ACHN (cell line): ENCODE measurements around the gene ASCC3.
"Not testable (repeated sequence)": the region's sequence is repeated elsewhere in the genome, so short reads cannot be mapped to it uniquely, and the experiment has no call there.

Experiments used
- DNase-seq: peaks from one replicate; pipeline ENCODE4 v3.0.0-alpha.2; 2015
- in situ Hi-C: cut with HindIII; loops from 2 replicates; pipeline ENCODE4 v1.10.0; 2017; ENCODE audit warnings: low sequenced_read_pairs, low pct_ligation_motif_present, low pct_unique_long_range_greater_than_20kb

ASCC3 gene

DNA sequence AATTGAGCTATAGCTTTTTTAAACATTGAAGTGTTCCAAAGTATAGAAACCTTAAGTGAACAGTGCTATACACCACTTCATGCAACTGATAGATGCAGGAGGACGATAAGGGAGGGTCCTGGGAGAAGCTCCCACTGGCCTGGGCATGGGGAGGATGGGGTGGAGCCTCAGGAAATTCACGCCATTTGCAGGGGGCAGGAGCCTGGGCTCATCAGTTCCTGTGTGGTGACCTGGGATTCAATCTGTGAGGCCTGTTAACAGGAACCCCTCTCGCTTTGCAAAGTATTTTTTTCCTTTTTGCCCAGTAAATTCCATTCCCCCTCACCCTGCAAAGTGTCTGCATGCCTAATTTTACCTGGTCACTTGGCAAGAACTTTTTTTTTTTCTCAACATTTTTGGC, 11.0 kb upstream of the ASCC3 start:
- in situ Hi-C loops: no loop called here
- DNase-seq: no peak

DNA sequence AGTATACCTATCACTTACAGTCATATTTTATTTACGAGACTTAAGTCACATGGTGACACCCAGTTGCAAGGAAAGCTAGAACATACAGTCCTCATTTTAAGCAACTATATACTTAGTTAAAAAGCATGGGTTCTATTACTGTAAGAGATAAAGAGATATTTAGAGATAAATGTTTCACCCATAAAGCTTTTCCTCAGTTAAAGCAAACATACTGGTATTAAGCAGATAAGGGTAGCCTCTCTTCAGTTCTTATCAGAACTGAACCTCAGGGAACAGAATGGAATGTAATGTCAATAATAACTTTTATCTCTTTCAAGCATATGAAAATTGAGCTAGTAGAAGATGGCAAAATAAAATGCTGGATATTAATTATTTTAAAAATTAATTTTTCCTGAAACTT, 9.9 kb upstream of the ASCC3 start:
- DNase-seq: no peak
- in situ Hi-C loops: no loop called here

DNA sequence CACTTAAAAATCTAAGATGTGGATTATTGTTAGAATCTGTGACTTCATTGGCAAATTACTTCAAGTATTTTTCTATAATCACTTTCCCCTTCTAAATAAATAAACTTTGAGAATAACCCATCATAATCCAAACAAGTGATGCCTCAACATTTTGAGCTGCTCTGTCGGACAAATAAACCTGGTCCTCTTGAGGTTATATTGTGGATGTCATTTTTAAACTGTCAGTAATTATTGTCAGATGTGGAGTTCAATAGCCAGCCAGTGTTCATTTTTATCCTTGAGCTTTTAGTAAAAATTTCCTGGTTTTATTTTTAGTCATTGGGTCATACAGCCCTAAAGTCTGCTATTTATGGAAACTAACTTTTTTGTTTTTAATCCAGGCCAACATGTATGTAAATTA, 9.5 kb upstream of the ASCC3 start:
- DNase-seq, in situ Hi-C loops: not testable (repeated sequence)

DNA sequence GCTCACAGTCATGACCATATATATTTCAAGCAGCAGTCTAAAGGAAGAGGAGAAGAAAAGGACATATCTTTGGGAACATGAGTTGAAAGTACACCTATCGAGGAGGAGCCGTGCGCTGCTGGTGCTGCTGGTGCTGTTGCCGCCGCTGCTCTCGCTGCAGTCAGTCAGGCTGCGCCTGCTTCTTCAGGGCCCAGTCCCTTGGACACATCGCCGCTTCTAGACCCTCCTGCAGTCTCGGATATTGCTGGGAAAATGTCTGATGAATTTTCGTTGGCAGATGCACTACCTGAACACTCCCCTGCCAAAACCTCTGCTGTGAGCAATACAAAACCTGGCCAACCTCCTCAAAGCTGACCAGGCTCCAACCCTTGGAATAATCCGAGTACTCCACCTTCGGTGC, 8.2 kb upstream of the ASCC3 start:
- in situ Hi-C loops: no loop called here
- no peak for DNase-seq

DNA sequence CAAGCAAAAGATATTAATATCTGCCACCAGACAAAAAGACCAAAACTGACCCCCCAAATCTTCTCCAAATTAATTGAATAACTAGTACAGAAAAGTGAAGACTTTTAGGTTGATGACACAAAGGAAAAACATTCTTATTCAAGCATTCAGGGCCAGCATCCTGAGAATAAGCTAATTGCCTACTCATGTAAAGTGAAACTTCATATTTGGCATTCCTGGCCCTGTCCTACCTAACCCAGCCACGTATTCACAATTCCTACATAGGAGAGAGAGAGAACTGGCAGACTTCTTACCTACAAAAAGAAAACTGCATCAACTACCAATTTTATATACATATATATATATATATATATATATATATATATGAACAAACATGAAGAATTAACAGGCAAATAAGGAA, 4.9 kb upstream of the ASCC3 start:
- peak; percentile 66 for DNase-seq
- in situ Hi-C loops: no loop called here

DNA sequence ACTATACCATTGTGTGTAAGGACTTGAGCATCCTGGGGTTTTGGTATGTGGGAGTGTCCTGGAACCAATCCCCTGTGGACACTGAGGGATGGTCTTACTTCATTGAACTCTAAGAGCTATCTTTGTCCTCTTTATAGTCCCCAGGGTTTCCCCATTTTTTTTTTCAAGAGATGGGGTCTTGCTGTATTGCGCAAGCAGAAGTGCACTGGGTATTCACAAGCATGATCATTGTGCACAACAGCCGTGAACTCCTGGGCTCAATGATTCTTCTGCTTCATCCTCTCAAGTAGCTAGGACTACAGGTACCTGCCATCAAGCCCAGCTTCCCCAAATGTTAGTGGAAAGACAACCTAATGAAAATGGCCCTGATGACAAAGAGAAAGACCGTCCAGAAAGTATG, 2.2 kb upstream of the ASCC3 start:
- DNase-seq: no peak
- in situ Hi-C loops: no loop called here

DNA sequence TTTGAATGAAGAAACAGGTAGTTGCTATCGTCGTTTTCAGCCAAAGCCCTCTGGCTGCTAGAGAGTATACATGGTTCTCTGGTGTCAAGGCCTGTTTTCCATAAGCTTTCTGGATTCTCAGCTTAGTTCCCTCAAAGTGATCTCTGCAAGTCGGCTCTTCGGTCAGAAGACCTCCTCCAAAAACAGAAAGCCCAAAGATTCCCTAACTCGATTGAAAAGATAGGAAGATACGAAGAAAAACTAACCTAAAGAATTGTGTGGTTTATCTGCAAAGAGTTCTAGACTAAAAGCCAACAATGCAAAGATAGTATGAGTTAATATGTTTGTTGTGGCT, 545 bp upstream of the ASCC3 start:
- in situ Hi-C loops: no loop called here

DNA sequence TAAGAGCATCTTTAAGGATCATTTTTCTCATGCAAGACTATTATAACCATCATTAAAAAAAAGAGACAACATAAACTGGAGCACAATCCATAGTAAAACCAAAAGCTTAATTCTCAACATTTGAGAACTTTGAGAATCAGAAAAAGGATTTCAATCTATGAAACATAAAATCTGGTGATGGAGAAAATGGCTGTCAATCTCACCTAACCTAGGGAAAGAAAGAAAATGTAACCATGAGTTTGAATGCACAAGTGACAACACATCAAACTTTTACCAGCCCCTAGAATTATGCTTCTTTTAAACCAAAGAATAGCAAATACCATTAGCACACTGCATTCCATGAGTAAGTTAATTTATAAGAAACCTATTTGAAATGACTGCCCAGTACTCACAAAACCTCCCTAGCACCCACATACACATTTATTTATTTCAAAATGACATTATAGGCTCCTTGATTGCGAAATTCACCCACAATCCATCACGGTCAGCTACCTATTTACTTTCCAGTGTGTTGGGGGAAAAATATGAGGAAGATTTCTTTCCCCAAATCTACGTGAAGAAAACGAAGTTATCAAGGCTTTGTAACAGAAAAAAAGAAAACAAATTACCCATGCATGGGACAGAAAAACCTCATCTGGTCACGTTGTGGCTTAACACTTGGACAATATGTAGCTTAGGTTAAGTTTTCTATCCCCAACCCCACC, 828 bp downstream of the ASCC3 start:
- peak; percentile 6 for DNase-seq
- in situ Hi-C loops: no loop called here

More for the DNA sequence above, 545 bp upstream of the ASCC3 start:
- DNase-seq: peak; percentile 17

DNA sequence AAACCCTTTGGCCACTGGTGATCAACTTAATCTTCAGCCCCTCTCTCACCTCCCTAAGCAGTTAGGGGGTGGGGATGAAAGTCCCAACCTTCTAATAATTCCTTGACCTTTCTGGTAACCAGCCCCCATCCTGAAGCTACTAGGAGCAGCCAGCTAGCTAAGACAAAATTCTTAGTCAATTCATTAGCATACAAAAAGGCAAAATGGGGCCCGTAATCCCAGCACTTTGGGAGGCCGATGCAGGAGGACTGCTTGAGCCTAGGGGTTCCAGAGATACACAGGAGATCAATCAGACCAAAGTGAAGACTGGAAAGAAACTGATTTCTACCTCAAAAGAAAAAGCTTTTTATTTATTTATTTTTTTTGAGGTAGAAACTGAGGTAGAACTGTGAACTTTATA, 1.8 kb downstream of the ASCC3 start:
- in situ Hi-C loops: no loop called here
- DNase-seq: no peak

DNA sequence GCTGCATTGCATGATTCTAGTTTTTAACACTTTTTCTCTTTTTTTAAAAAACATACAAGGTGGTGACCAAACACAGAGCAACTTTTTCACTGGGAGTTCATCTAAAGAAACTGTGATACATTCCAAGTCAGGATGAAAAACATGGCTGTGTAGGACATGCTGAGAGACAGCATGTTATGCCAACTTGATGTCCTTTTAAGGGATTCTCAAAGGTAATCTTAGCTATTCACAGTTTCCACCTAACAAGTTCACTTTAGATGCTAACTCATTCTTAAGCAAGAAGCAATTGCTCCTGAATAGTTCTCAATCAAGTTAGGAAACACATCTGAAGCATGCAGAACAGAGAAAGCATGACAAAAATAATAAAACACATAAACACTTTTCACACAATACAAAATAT, 3.3 kb downstream of the ASCC3 start:
- DNase-seq: no peak
- in situ Hi-C loops: no loop called here

DNA sequence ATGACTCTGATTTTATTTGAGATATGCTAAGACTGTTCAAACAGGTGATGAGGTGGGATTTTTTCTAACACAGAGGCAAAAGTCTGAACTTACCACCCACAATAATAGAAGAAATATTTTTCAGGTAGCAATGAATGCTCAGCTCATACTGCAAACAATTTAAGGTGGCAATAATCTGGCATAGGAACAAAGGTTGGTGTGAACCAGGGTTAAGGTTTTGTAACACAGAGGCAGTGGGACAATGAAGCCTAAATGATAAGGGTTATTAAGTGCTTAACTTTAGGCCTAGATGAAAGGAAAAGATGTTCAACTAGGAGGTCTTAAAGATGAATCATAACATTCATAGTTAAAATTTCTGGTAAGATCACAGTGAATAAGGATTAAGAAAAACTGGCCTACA, 4.9 kb downstream of the ASCC3 start:
- DNase-seq: no peak
- in situ Hi-C loops: no loop called here

DNA sequence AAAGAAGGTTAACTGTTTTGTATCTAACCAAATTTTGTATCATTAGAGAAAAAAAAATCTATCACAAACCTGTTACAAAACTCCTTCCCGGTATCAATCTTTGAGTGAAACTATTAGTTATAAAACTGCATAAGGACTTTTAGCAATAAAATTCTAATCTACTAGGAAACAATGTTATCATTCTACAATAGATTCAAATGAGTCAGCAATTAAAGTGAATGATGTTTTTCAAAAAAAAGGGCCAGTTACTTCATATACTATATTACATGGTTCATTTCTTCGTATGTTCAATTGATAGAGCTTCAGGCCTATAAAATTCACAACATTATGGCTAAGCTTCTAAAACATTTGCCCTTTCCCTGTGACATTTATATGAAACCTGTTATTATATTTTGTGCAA, 15.6 kb downstream of the ASCC3 start:
- no peak for DNase-seq
- in situ Hi-C loops: no loop called here

DNA sequence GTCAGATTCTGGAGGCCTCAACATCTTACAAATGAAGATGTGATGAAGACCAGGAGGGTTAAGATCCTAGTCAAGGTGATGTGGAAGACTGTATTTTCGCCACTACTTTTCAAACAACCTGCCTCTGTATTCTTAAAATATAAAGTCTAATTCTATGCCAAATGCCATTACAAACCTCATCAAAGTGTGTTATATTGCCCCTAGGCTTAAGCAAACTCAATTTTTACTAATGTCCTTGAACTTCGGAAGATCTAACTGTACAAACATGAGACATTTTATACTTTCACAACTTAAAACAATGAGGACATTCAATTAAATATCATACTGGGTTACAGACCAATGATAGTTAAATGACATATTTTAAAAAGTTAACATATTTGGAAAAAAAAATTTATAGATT, 19.1 kb downstream of the ASCC3 start:
- DNase-seq: no peak
- in situ Hi-C loops: no loop called here

DNA sequence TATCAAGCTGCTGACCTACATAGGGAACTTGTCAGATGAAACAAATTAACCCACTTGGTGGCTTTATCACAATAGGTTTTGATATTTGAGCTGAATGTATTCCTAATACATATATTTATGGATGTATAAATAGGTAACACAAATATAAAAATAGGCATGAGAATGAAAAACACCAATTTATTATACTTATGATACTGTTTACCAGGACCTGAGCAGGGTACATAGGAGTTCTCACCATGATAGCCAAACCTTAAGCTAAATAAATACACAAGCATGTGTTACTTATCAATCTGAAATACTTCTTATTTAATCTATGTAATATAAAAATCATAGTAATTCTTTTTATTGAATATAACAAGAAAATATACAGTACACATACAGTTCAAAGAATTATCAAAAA, 25.0 kb downstream of the ASCC3 start:
- in situ Hi-C loops: no loop called here
- DNase-seq: no peak

DNA sequence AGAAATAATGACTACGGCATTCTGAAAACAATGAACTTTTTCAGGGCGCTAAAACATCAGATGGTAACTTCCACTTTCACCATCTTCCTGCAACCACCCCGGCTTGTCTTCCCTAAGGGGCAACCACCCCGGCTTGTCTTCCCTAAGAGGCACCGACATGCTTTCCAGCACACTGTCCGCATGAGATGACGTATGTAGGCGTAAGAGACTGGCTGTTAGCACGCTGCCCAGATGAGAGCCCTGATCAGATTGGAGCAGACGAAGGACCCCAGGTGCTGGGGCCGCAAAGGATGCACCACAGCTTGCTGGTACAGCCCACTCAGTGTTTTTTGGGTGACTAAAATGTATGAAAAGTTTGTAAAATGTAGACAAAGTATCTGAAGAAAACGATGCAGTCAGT, 29.3 kb downstream of the ASCC3 start:
- in situ Hi-C loops: no loop called here
- no peak for DNase-seq

DNA sequence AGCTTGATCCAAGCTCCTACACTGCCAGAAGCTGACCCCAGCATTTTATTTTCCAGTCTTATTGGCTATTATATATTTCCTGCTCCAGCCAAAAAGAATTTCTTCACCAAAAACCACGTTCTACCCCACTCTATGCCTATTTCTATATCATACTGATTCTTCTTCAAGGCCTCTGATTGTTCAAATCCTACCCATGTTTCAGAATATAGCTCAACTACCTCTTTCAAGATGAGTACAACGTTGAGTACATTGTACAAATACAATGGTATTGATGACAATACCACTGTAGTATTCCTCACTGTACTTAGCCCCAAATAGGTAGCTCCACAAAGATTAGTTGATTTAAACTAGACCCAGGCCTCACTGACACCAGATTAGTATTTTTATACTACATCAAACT, 31.0 kb downstream of the ASCC3 start:
- DNase-seq: no peak
- in situ Hi-C loops: no loop called here

DNA sequence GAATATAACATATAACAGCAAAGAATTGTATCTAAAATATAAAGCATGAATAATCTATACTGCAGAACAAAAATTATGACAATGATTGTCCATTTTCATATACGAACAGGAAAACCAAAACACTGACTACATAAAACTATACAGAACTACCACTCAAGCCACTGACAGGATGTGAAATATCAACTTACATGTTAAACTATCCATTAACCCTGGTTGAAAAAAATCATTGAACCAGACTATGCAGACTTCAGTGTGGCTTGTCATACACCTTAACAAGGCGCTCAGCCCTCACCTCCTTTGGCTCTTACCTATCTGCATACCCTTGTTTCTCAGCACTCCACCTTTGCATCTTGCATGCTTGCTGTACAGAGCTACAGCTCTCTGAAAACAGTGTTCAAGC, 34.9 kb downstream of the ASCC3 start:
- no peak for DNase-seq
- in situ Hi-C loops: no loop called here

DNA sequence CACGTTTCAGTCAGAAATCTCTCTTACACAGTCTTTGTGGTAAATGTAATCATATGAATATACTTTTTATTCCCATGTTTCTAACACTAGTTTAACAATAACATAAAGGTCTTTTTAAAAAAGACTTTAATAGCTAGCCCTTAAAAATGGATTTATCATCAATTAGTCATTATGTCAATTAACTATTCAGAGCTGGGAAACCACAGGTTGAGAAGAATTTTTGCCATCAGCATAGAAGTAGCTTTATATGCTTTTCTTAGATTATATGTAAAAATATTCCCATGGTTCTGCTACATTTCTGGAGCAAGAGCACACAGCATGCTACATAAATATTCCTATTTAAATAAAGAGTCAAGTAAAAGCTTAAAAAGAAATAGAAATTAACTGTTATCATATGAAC, 35.5 kb downstream of the ASCC3 start:
- in situ Hi-C loops: no loop called here
- no peak for DNase-seq

DNA sequence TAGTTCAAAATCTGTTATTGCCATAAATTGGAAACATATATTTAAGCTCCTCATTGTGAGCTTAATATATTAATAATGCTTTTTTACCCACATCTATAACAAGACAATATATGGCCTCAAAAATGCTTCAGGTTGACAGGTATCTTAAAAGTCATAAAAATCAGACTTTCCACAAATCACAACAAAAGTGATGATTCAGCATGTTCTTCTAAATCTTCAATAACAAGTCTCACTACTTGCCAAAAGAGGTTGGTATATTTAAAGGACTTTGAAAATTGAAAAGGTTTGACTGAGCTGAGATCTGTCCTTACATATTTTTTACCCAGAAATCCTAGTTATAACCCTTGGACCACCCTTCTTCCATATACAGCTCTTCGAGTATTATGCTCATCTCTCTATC, 41.7 kb downstream of the ASCC3 start:
- in situ Hi-C loops: no loop called here
- no peak for DNase-seq

DNA sequence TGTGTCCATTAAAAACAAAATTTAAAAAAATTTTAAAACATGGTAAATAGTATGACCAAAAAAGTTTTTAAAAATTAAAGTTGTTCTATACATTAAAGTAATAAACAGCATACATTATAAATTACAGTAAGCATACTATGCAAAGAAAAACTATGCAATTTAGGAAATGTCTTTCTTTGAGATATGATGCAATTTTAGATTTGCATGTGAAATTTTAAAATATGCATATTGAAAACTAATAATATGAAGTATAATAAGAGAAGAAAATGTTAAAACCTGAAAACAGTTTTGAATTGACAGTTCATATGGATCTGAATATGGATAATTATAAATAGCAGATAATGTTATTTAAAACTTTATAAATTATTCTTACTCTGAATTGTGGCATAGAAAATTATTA, 43.1 kb downstream of the ASCC3 start:
- in situ Hi-C loops: no loop called here
- no peak for DNase-seq

DNA sequence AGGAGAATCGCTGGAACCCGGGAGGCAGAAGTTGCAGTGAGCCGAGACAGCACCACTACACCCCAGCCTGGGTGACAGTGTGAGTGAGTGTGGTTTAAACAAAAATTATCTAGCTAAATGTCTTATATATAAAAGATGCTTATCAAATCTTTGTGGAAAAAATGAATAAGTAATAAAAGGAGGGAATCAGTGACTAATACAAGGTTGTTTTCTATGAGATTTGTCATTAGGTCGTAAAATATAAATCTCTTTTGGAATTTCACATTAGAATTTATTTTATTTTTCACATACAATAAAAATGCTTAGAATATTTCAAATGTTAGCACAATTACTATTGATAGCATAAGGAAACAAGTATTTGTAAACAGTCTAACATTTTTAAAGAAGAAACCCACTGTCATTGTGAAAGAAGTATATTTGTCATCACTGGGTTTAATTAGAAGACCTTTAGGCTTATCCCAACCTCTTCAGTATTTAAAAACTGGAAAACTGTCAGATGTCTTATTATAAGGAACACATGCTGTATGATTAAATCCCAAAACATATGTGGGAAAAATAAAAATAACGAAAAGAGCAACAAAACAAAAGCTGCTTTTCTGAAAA, 47.1 kb downstream of the ASCC3 start:
- in situ Hi-C loops: no loop called here
- DNase-seq: no peak
